Lung (tissue), 12 donors: ENCODE data around the gene CCNY. TPM values are rescaled to one million over a fixed set of nuclear protein-coding genes. Genes with fewer than 3 reads are reported as not detected.

Experiments
- ATAC-seq: fragments of 200-7000 bp; cut with Tn5 transposase; one replicate; pipeline ENCODE4 v1.9.1; 2020; ENCODE audit warnings: moderate number of reproducible peaks; ENCODE audit not compliant: insufficient read depth, low FRiP score
- DNase-seq, 3 donors: peaks; one replicate each; pipeline ENCODE4 v3.0.0-alpha.2; 2013 to 2017
- H3K27ac ChIP-seq, 2 donors: one replicate each; pipeline ENCODE4 v1.5.1; 2013; ENCODE audit warnings: mild to moderate bottlenecking in 2 of 2, moderate library complexity in 2 of 2, control low read depth in 1 of 2, inconsistent platforms in 1 of 2, low read depth in 1 of 2, low read length in 1 of 2
- H3K27me3 ChIP-seq, 3 donors: one replicate each; pipeline ENCODE4 v1.5.1; 2013; ENCODE audit warnings: low read length in 2 of 3; ENCODE audit not compliant: control insufficient read depth in 3 of 3, insufficient read depth in 3 of 3
- H3K36me3 ChIP-seq, 4 donors: one replicate each; pipeline ENCODE4 v1.5.1; 2013; ENCODE audit warnings: low read length in 4 of 4, mild to moderate bottlenecking in 1 of 4, moderate library complexity in 1 of 4; ENCODE audit not compliant: control insufficient read depth in 4 of 4, insufficient read depth in 4 of 4
- H3K4me1 ChIP-seq, 5 donors: one replicate each; pipeline ENCODE4 v1.5.1; 2013; ENCODE audit warnings: low read length in 5 of 5, mild to moderate bottlenecking in 2 of 5, moderate library complexity in 1 of 5; ENCODE audit not compliant: control insufficient read depth in 5 of 5, insufficient read depth in 5 of 5
- H3K4me3 ChIP-seq: one replicate; pipeline ENCODE4 v1.5.1; 2013; ENCODE audit warnings: mild to moderate bottlenecking, control low read depth, moderate library complexity
- H3K9ac ChIP-seq, 2 donors: one replicate each; pipeline ENCODE4 v1.5.1; 2013; ENCODE audit warnings: low read length in 2 of 2, control low read depth in 1 of 2; ENCODE audit not compliant: insufficient read depth in 1 of 2
- H3K9me3 ChIP-seq, 4 donors: one replicate each; pipeline ENCODE4 v1.5.1; 2013; ENCODE audit warnings: low read length in 3 of 4, mild to moderate bottlenecking in 1 of 4, moderate library complexity in 1 of 4; ENCODE audit not compliant: control insufficient read depth in 4 of 4, insufficient read depth in 3 of 4
- CTCF ChIP-seq: IDR thresholded peaks from 2 replicates; pipeline ENCODE4 v1.5.1; 2012; ENCODE audit warnings: mild to moderate bottlenecking; ENCODE audit errors: control extremely low read depth, extremely low read depth
- WGBS, 2 donors: extraction: QIAGEN DNeasy Blood & Tissue Kit; methylation state at CpG; one replicate each; pipeline ENCODE4 v1.1.7; 2013; 5-methylcytosine and 5-hydroxymethylcytosine counted together
- polyA plus RNA-seq, 2 donors: library from polyadenylated mRNA; stranded (reverse); fragments of 200-250 nt; gene quantifications; one replicate each; pipeline ENCODE4 v1.2.1, GENCODE V29; 2013
- total RNA-seq, 2 donors: library from RNA; depleted of rRNA in 1 of 2; stranded (reverse); fragments of >200 nt in 1 of 2; gene quantifications; one replicate each; pipeline ENCODE4 v1.2.1, GENCODE V29; 2014 to 2021
- donor health status: control.
- donor health status: control.
- donor health status: Bipolar disorder and iron deficiency.
- donor health status: healthy.
- donor health status: DM: yes; HTN: yes; CAD: no.

CCNY gene
- total and polyA plus RNA-seq, 4 donors: 26.6 to 63.0 (median 38.8) TPM

- no peak overlapping the region for H3K9ac ChIP-seq
- no peak for TF ChIP-seq CTCF
- H3K27ac ChIP-seq: no peak overlapping the region
- DNase-seq (no peak), ATAC-seq (no peak)
- H3K9me3 ChIP-seq: no peaks in the 10 kb centered on the region
- no peaks in the 10 kb centered on the region for H3K27me3 ChIP-seq
- peaks cover 0 to 2% (median 0%) of the 10 kb centered on the region in 4 donors for H3K36me3 ChIP-seq
- H3K4me3 ChIP-seq: no peak overlapping the region
- peaks cover 0 to 47% (median 12%) of the 10 kb centered on the region in 5 donors for H3K4me1 ChIP-seq
Observed at GRCh38 chr10:35346248-35346647, 9.9 kb downstream of the CCNY start.

- Histone ChIP-seq H3K9me3 (no peaks in the 10 kb centered on the region), H3K4me3 (no peak overlapping the region), H3K36me3 (peaks cover 0 to 2% (median 0%) of the 10 kb centered on the region in 4 donors), H3K9ac (no peak overlapping the region), H3K27me3 (no peaks in the 10 kb centered on the region), H3K27ac (no peak overlapping the region), H3K4me1 (peaks cover 5 to 51% (median 16%) of the 10 kb centered on the region in 5 donors)
- TF ChIP-seq CTCF: no peak
- 45 to 46% methylated on average over 2 of the region's 2 CpGs for WGBS, 2 donors
- DNase-seq (no peak), ATAC-seq (no peak)
Observed at GRCh38 chr10:35347121-35347562, 10.8 kb downstream of the CCNY start.

GRCh38 chr10:35347899-35348608, 11.7 kb downstream of the CCNY start:
- TF ChIP-seq CTCF: no peak
- H3K4me3 ChIP-seq: no peak overlapping the region
- peaks cover 8 to 53% (median 19%) of the 10 kb centered on the region in 5 donors for H3K4me1 ChIP-seq
- no peak overlapping the region for H3K27ac ChIP-seq
- no peaks in the 10 kb centered on the region for H3K9me3 ChIP-seq
- ATAC-seq (no peak), DNase-seq (no peak)
- H3K36me3 ChIP-seq: peaks cover 0 to 2% (median 0%) of the 10 kb centered on the region in 4 donors
- H3K9ac ChIP-seq: no peak overlapping the region
- WGBS, 2 donors: 87% methylated on average over 13 of the region's 13 CpGs
- no peaks in the 10 kb centered on the region for H3K27me3 ChIP-seq
